HG02981 (cell line): ENCODE measurements around the gene TNFRSF13B.
"Not testable (repeated sequence)": the region's sequence is repeated elsewhere in the genome, so short reads cannot be mapped to it uniquely, and the experiment has no call there.

Experiments used
- ATAC-seq: cut with Tn5 transposase; IDR thresholded peaks from one replicate; pipeline ENCODE4 v1.9.1; 2021; ENCODE audit warnings: mild to moderate bottlenecking, moderate library complexity; ENCODE audit not compliant: unreplicated experiment

TNFRSF13B gene

GRCh38 chr17:16971458-16972338 lies at the start of gene TNFRSF13B:
TSS of gene TNFRSF13B (minus strand) at chr17:16972118. CDS start at chr17:16972075, 43 bp downstream.
- peak; percentile 28 for ATAC-seq

- ATAC-seq, result no peak
Measured at GRCh38 chr17:17021194-17021863, 49.4 kb upstream of the TNFRSF13B start.

- ATAC-seq, result no peak
Measured at GRCh38 chr17:17020821-17021193, 48.9 kb upstream of the TNFRSF13B start.

- ATAC-seq, result no peak
Measured at GRCh38 chr17:17019891-17020456, 48.1 kb upstream of the TNFRSF13B start.

GRCh38 chr17:17019430-17019762 lies 47.5 kb upstream of the TNFRSF13B start:
- ATAC-seq, result no peak

- no peak for ATAC-seq
Measured at GRCh38 chr17:17018612-17019429, 46.9 kb upstream of the TNFRSF13B start.

GRCh38 chr17:17018021-17018441 lies 46.1 kb upstream of the TNFRSF13B start:
- no peak for ATAC-seq

GRCh38 chr17:17017343-17018014 lies 45.6 kb upstream of the TNFRSF13B start:
- ATAC-seq, result no peak

- ATAC-seq, result not testable (repeated sequence)
Measured at GRCh38 chr17:17016199-17017197, 44.6 kb upstream of the TNFRSF13B start.

- no peak for ATAC-seq
Measured at GRCh38 chr17:17015230-17015629, 43.3 kb upstream of the TNFRSF13B start.

GRCh38 chr17:17014748-17015124 lies 42.8 kb upstream of the TNFRSF13B start:
- ATAC-seq, result not testable (repeated sequence)

- ATAC-seq, result not testable (repeated sequence)
Measured at GRCh38 chr17:17013828-17014747, 42.2 kb upstream of the TNFRSF13B start.

- ATAC-seq, result not testable (repeated sequence)
Measured at GRCh38 chr17:17011043-17011907, 39.4 kb upstream of the TNFRSF13B start.

GRCh38 chr17:17010545-17011034 lies 38.7 kb upstream of the TNFRSF13B start:
- ATAC-seq, result not testable (repeated sequence)

- not testable (repeated sequence) for ATAC-seq
Measured at GRCh38 chr17:17009972-17010371, 38.1 kb upstream of the TNFRSF13B start.

- ATAC-seq, result not testable (repeated sequence)
Measured at GRCh38 chr17:17008621-17009397, 36.9 kb upstream of the TNFRSF13B start.
